Endodermal cell (in vitro differentiated cells): ENCODE measurements around the gene HBG2. TPM values are rescaled to one million over a fixed set of nuclear protein-coding genes. Genes with fewer than 3 reads are reported as not detected.

Experiments used
- DNase-seq: peaks from one replicate; pipeline ENCODE4 v3.0.0-alpha.2; 2017
- H3K27ac ChIP-seq: 2 replicates; pipeline ENCODE4 v1.5.1; 2013; ENCODE audit warnings: mild to moderate bottlenecking, low read depth, low read length, moderate library complexity
- H3K27me3 ChIP-seq: 2 replicates; pipeline ENCODE4 v1.6.1; 2013; ENCODE audit warnings: mild to moderate bottlenecking, low read length, moderate library complexity; ENCODE audit not compliant: insufficient read depth, control insufficient read depth, poor library complexity, severe bottlenecking
- H3K36me3 ChIP-seq: 2 replicates; pipeline ENCODE4 v1.7.0; 2013; ENCODE audit warnings: mild to moderate bottlenecking, low read length, moderate library complexity; ENCODE audit not compliant: control insufficient read depth, insufficient read depth
- H3K4me1 ChIP-seq: one replicate; pipeline ENCODE4 v1.7.0; 2013; ENCODE audit warnings: low read length; ENCODE audit not compliant: control insufficient read depth, insufficient read depth
- H3K4me3 ChIP-seq: 2 replicates; pipeline ENCODE4 v1.5.1; 2013; ENCODE audit warnings: mild to moderate bottlenecking, low read length, moderate library complexity
- H3K9ac ChIP-seq: 2 replicates; pipeline ENCODE4 v1.6.1; 2013; ENCODE audit warnings: mild to moderate bottlenecking, low read length, moderate library complexity; ENCODE audit not compliant: poor library complexity, severe bottlenecking; ENCODE audit errors: extremely low read depth
- H3K9me3 ChIP-seq: 2 replicates; pipeline ENCODE4 v1.6.1; 2013; ENCODE audit warnings: mild to moderate bottlenecking, low read length, moderate library complexity; ENCODE audit not compliant: control insufficient read depth
- H3K27ac Mint-ChIP-seq: 2 replicates; pipeline ENCODE4 v1.8.0; 2020; ENCODE audit warnings: mixed read lengths
- H3K27me3 Mint-ChIP-seq: 2 replicates; pipeline ENCODE4 v1.8.0; 2021; ENCODE audit warnings: mild to moderate bottlenecking, mixed read lengths; ENCODE audit not compliant: insufficient read depth
- H3K36me3 Mint-ChIP-seq: 2 replicates; pipeline ENCODE4 v1.8.0; 2020; ENCODE audit warnings: low read depth, mixed read lengths
- H3K4me1 Mint-ChIP-seq: 2 replicates; pipeline ENCODE4 v1.8.0; 2020; ENCODE audit warnings: mixed read lengths
- H3K4me3 Mint-ChIP-seq: 2 replicates; pipeline ENCODE4 v1.8.0; 2020; ENCODE audit warnings: mild to moderate bottlenecking, moderate library complexity, mixed read lengths
- H3K9me3 Mint-ChIP-seq: 2 replicates; pipeline ENCODE4 v1.8.0; 2020; ENCODE audit warnings: mild to moderate bottlenecking, mixed read lengths
- CTCF ChIP-seq: fragments of 200-600 bp; sonication (generic); conservative IDR thresholded peaks from 2 replicates; pipeline ENCODE4 v1.5.0; 2021; ENCODE audit warnings: antibody characterized with exemption, mild to moderate bottlenecking
- WGBS, 2 experiments: methylation state at CpG; one replicate each; pipeline versions ENCODE4 v1.1.5 to v1.1.7; 2013; ENCODE audit warnings: missing lambda C conversion rate in 2 of 2, mixed read lengths in 1 of 2; ENCODE audit not compliant: insufficient coverage in 1 of 2, insufficient read length in 1 of 2; 5-methylcytosine and 5-hydroxymethylcytosine counted together
- total RNA-seq, 2 donors: library from RNA; stranded (reverse); fragmentation: NEBNext Ultra II Directional in 1 of 2; extraction: Animal tissue kit (Norgen Biotek cat#: 25700) in 1 of 2; gene quantifications; 2 replicates in 1 of 2; 3 replicates in 1 of 2; pipeline ENCODE4 v1.2.1, GENCODE V29; 2021

Gene HBG2
- total RNA-seq, 2 donors from 2014 or later, result 0.59 to 0.62 TPM

GRCh38 chr11:5277807-5278382, 23.3 kb upstream of the HBG2 start:
- Histone ChIP-seq H3K36me3 (no peaks in the 10 kb centered on the region), H3K4me1 (peaks cover 4% of the 10 kb centered on the region), H3K27me3 (no peaks in the 10 kb centered on the region), H3K27ac (no peak overlapping the region), H3K9ac (no peak overlapping the region), H3K9me3 (no peaks in the 10 kb centered on the region), H3K4me3 (no peak overlapping the region)
- no peak for TF ChIP-seq CTCF
- Mint-ChIP-seq H3K4me1 (peaks cover 22% of the 10 kb centered on the region), H3K4me3 (no peak overlapping the region), H3K27me3 (no peaks in the 10 kb centered on the region), H3K9me3 (no peaks in the 10 kb centered on the region), H3K36me3 (no peaks in the 10 kb centered on the region), H3K27ac (no peak overlapping the region)
- WGBS, 2 experiments, result 88% methylated on average over 1 of the region's 1 CpG; no CpG with 5 or more reads in 1 of the 2 experiments
- DNase-seq, result no peak

DNA sequence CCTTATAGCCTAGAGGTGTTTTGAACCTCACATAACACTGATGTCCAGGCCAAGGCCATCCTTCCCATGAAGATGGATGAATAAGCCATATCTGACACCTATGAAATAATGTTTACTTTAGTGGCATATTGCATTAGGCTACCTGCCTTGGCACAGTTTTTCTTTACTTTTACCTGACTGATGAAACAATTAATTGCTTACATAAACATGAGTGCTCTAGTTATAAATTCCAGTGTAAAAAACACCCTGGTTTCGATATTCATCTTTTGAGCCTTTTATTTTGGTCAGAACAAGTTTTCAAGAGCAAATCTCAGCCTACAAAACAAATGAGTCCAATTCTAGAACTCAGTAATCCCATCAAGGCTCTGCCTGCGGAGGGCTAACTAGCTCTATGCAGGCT, 22.1 kb upstream of the HBG2 start:
- H3K27me3 Mint-ChIP-seq, result no peaks in the 10 kb centered on the region
- no peaks in the 10 kb centered on the region for H3K27me3 ChIP-seq
- no peak overlapping the region for H3K27ac Mint-ChIP-seq
- no peaks in the 10 kb centered on the region for H3K9me3 Mint-ChIP-seq
- WGBS, 2 experiments, result 93 to 100% methylated on average over 1 to 2 of the region's 2 CpGs
- no peaks in the 10 kb centered on the region for H3K36me3 Mint-ChIP-seq
- TF ChIP-seq CTCF, result no peak
- no peak overlapping the region for H3K27ac ChIP-seq
- H3K4me1 ChIP-seq, result peaks cover 4% of the 10 kb centered on the region
- H3K36me3 ChIP-seq, result no peaks in the 10 kb centered on the region
- no peak overlapping the region for H3K4me3 Mint-ChIP-seq
- H3K4me3 ChIP-seq, result no peak overlapping the region
- no peak for DNase-seq
- H3K4me1 Mint-ChIP-seq, result peaks cover 22% of the 10 kb centered on the region
- no peak overlapping the region for H3K9ac ChIP-seq
- no peaks in the 10 kb centered on the region for H3K9me3 ChIP-seq

DNA sequence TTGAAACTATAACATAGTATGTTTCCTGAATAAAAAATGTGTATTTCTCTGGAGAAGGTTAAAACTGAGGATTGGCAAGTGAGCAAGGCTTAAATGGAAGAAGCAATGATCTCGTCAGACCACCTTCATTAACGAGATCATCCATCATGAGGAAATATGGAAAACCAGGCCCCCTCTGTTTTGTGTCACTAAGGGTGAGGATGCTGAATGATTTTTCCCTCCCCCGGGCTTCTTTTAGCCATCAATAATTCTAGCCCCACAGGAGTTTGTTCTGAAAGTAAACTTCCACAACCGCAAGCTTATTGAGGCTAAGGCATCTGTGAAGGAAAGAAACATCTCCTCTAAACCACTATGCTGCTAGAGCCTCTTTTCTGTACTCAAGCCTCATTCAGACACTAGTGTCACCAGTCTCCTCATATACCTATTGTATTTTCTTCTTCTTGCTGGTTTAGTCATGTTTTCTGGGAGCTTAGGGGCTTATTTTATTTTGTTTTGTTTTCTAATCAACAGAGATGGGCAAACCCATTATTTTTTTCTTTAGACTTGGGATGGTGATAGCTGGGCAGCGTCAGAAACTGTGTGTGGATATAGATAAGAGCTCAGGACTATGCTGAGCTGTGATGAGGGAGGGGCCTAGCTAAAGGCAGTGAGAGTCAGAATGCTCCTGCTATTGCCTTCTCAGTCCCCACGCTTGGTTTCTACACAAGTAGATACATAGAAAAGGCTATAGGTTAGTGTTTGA, 21.0 kb upstream of the HBG2 start:
- Mint-ChIP-seq H3K4me1 (peaks cover 18% of the 10 kb centered on the region), H3K9me3 (no peaks in the 10 kb centered on the region), H3K27ac (no peak overlapping the region), H3K27me3 (no peaks in the 10 kb centered on the region), H3K4me3 (no peak overlapping the region), H3K36me3 (no peaks in the 10 kb centered on the region)
- H3K9ac ChIP-seq, result no peak overlapping the region
- TF ChIP-seq CTCF, result no peak
- H3K27ac ChIP-seq, result no peak overlapping the region
- no peak for DNase-seq
- H3K4me1 ChIP-seq, result peaks cover 4% of the 10 kb centered on the region
- WGBS, 2 experiments, result 83 to 90% methylated on average over 4 to 6 of the region's 6 CpGs
- no peaks in the 10 kb centered on the region for H3K36me3 ChIP-seq
- H3K27me3 ChIP-seq, result no peaks in the 10 kb centered on the region
- H3K9me3 ChIP-seq, result no peaks in the 10 kb centered on the region
- no peak overlapping the region for H3K4me3 ChIP-seq
